SK-N-SH (cell line): Measurements from ENCODE around the gene HK3.
"Not testable (repeated sequence)": the region's sequence is repeated elsewhere in the genome, so short reads cannot be mapped to it uniquely, and the experiment has no call there.

Experiments used
- CTCF ChIP-seq: fragments of 200-600 bp; sonication (generic); IDR thresholded peaks from 2 replicates; pipeline ENCODE4 v1.6.1; 2017; ENCODE audit warnings: antibody characterized with exemption, mild to moderate bottlenecking, moderate library complexity
- POLR2AphosphoS5 ChIP-seq: IDR thresholded peaks from 2 replicates; pipeline ENCODE4 v1.6.1; 2012; ENCODE audit warnings: low read depth, low read length
- RAD21 ChIP-seq: IDR thresholded peaks from 2 replicates; pipeline ENCODE4 v1.6.1; 2012; ENCODE audit warnings: mild to moderate bottlenecking, low read length
- SIN3A ChIP-seq: IDR thresholded peaks from 2 replicates; pipeline ENCODE4 v1.6.1; 2012; ENCODE audit warnings: low read depth, mild to moderate bottlenecking, low read length, moderate library complexity, borderline replicate concordance
- SMC3 ChIP-seq: IDR thresholded peaks from 2 replicates; pipeline ENCODE4 v1.6.1; 2012; ENCODE audit warnings: low read depth, low read length, improper control_type of control experiment
- TAF1 ChIP-seq: IDR thresholded peaks from 2 replicates; pipeline ENCODE4 v1.6.1; 2012; ENCODE audit warnings: low read depth, mild to moderate bottlenecking, low read length, moderate library complexity, borderline replicate concordance

GRCh38 chr5:176873011-176873410 lies 26.1 kb downstream of the HK3 start:
- not testable (repeated sequence) for TF ChIP-seq POLR2AphosphoS5, CTCF, SIN3A, SMC3, TAF1, RAD21
